Type B pancreatic cell (in vitro differentiated cells): ENCODE results near the gene ADPRHL1. TPM values are rescaled to one million over a fixed set of nuclear protein-coding genes. Genes with fewer than 3 reads are reported as not detected.
A peak's percentile ranks its signal among the peaks of the same experiment; 100 is the strongest.

Source experiments
- DNase-seq: peaks from one replicate; pipeline ENCODE4 v3.0.0; 2021; ENCODE audit warnings: mixed read lengths; ENCODE audit not compliant: unreplicated experiment; ENCODE audit errors: extremely low spot score
- H3K27ac Mint-ChIP-seq: 2 replicates; pipeline ENCODE4 v1.8.0; 2021; ENCODE audit warnings: mild to moderate bottlenecking, mixed read lengths
- H3K27me3 Mint-ChIP-seq: 2 replicates; pipeline ENCODE4 v1.8.0; 2021; ENCODE audit warnings: mixed read lengths
- H3K36me3 Mint-ChIP-seq: 2 replicates; pipeline ENCODE4 v1.8.0; 2021; ENCODE audit warnings: mixed read lengths
- H3K4me1 Mint-ChIP-seq: one replicate; pipeline ENCODE4 v1.8.0; 2021; ENCODE audit warnings: mixed read lengths; ENCODE audit not compliant: unreplicated experiment
- H3K4me3 Mint-ChIP-seq: 2 replicates; pipeline ENCODE4 v1.8.0; 2021; ENCODE audit warnings: mild to moderate bottlenecking, mixed read lengths
- H3K9me3 Mint-ChIP-seq: 2 replicates; pipeline ENCODE4 v1.8.0; 2021; ENCODE audit warnings: mixed read lengths
- total RNA-seq: library from RNA; stranded (reverse); gene quantifications from 2 replicates; pipeline ENCODE4 v1.2.1, GENCODE V29; 2021; ENCODE audit warnings: low replicate concordance
- TF ChIP-seq, protein P1 (sequence below): fragments of 200-600 bp; sonication (generic); conservative IDR thresholded peaks from 2 replicates; pipeline ENCODE4 v1.5.0; 2021; ENCODE audit warnings: antibody characterized with exemption, mild to moderate bottlenecking

ADPRHL1 gene
- total RNA-seq, 1 donor from 2014 or later: 4.1 TPM

DNA sequence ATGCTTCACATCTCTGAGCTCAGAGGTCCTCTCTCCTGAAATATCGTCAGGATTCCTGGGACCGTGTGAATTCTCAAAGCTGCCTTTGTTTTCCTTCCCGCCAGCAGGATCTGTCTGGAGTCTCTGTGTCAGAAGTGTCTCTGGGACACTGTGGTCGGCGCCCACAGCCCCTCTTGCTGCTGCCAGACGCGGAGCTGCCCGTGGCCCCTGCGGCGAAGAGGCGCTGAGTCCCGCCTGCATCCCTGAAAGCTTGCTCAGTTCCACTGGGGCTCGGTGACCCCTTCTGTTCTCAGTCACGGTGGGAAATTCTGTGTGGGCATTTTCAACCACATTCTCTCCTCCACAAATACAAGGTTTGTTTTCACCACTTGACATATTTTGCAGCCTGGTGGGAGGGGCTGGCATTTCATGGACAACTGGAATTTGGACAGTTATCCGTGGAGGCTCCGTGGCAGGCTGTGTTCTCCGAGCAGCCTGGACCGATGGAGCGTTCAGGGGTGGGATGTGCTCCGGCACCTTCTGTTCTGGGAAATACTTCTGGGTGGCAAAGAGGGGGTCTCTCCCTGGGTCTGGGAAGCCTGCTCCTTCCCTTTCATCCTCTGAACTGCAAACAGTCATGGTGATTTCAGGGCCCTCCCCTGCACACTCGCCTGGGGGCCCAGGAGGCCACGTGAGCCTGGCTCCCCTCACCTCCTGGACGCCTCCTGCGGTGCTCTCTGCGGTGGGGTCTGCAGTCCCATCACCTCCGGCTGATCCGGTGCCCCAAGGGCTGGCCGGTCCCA, 46.8 kb downstream of the ADPRHL1 start:
- TF ChIP-seq, protein P1, sequence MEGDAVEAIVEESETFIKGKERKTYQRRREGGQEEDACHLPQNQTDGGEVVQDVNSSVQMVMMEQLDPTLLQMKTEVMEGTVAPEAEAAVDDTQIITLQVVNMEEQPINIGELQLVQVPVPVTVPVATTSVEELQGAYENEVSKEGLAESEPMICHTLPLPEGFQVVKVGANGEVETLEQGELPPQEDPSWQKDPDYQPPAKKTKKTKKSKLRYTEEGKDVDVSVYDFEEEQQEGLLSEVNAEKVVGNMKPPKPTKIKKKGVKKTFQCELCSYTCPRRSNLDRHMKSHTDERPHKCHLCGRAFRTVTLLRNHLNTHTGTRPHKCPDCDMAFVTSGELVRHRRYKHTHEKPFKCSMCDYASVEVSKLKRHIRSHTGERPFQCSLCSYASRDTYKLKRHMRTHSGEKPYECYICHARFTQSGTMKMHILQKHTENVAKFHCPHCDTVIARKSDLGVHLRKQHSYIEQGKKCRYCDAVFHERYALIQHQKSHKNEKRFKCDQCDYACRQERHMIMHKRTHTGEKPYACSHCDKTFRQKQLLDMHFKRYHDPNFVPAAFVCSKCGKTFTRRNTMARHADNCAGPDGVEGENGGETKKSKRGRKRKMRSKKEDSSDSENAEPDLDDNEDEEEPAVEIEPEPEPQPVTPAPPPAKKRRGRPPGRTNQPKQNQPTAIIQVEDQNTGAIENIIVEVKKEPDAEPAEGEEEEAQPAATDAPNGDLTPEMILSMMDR: no peak
- no peak overlapping the region for H3K4me3 Mint-ChIP-seq
- no peaks in the 10 kb centered on the region for H3K36me3 Mint-ChIP-seq
- H3K4me1 Mint-ChIP-seq: peaks cover 7% of the 10 kb centered on the region
- H3K27me3 Mint-ChIP-seq: no peaks in the 10 kb centered on the region
- no peaks in the 10 kb centered on the region for H3K9me3 Mint-ChIP-seq
- DNase-seq: peak; percentile 70
- no peak overlapping the region for H3K27ac Mint-ChIP-seq

DNA sequence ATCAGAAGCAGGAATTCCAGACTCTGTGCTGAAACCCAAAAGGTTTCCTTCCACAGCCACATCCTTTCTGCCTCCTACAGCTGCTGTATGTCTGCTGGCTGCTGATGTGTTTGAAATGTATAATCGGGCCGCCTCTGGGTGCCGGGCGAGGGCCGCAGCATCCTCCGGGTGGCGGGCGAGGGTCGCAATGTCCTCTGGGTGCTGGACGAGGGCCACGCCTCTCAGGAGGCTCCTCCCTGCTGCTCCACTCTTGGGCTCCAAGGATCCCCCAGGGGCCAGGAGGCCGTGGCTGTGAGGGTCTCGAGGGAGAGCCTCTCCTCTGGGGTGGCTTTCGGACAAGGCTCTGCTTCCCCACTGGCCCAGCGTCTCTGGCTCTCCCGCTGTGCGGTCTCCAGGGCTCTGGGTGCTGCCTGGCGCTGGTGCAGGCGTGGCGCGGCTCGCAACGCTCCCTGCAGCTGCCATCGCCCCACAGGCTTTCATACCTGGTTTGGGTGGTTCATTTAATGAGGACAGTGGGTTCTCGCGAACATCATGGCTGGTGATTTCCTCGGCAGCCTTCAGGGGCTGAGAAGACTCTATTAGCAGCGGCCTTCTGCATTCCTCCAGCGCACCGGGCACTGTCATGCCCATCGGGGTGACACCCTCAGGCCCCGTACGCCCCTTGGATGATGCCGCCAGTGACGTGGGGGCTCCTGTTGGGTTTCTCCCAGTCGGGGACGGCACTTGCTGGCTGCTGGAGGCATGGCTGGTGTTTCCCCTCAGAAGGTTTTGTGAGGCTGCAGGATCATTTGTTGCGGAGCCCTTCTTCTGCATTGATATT, 47.6 kb downstream of the ADPRHL1 start:
- DNase-seq: peak; percentile 64
- no peaks in the 10 kb centered on the region for H3K9me3 Mint-ChIP-seq
- TF ChIP-seq, protein P1: no peak

DNA sequence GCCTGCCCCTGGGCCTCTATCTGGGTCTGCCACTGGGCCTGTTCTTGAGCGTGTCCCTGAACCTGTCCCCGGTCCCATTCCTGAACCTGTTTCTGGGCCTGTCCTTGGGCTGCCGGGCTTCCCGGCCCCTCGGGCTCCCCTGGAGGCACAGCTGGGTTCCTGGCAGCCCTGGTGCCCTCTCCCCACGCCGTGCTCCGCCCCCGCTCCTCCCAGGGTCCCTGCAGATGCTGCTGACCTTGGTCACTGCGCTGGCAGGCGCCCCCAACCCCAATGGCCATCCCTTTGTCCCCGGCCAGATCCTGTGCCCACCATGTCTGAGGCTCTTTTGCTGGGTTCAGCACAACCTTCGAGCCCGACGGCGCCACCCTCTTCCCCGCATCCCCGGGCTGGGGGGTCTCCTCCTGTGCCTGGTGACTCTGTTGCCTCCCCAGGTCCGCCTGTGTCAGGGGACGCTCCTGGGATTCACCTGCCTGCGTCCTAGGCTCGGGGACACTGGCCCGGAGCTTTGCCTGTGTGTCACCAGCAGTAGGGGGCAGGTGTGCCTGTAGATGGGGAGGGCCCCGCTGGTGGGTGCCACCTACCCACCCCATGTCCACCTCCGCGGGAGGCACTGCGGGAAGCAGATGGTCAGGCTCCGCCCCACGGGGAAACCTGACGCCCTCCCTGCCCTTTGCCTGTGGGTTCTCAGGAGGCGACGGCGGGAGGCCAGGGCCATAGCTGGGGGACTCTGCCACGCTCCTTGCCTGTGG, 48.4 kb downstream of the ADPRHL1 start:
- no peak overlapping the region for H3K4me3 Mint-ChIP-seq
- H3K27ac Mint-ChIP-seq: no peak overlapping the region
- DNase-seq: peak; percentile 69
- no peaks in the 10 kb centered on the region for H3K4me1 Mint-ChIP-seq
- H3K9me3 Mint-ChIP-seq: no peaks in the 10 kb centered on the region
- H3K27me3 Mint-ChIP-seq: no peaks in the 10 kb centered on the region
- H3K36me3 Mint-ChIP-seq: no peaks in the 10 kb centered on the region
- TF ChIP-seq, protein P1: no peak

More for the DNA sequence above, 47.6 kb downstream of the ADPRHL1 start:
- no peak overlapping the region for H3K4me3 Mint-ChIP-seq
- H3K4me1 Mint-ChIP-seq: no peaks in the 10 kb centered on the region
- no peaks in the 10 kb centered on the region for H3K27me3 Mint-ChIP-seq
- H3K27ac Mint-ChIP-seq: no peak overlapping the region
- H3K36me3 Mint-ChIP-seq: no peaks in the 10 kb centered on the region

DNA sequence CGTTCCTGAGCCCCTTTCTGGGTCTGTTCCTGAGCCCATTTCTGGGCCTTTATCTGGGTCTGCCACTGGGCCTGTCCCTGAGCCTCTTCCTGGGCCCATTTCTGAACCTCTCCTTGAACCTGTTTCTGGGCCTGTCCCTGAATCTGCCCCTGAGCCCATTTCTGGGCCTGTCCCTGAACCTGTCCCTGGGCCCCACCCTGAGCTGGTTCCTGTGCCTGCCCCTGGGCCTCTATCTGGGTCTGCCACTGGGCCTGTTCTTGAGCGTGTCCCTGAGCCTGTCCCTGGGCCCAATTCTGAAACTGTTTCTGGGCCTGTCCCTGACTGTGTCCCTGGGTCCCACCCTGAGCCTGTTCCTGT, 48.9 kb downstream of the ADPRHL1 start:
- no peak overlapping the region for H3K4me3 Mint-ChIP-seq
- H3K9me3 Mint-ChIP-seq: no peaks in the 10 kb centered on the region
- H3K27me3 Mint-ChIP-seq: no peaks in the 10 kb centered on the region
- no peak overlapping the region for H3K27ac Mint-ChIP-seq
- H3K4me1 Mint-ChIP-seq: peaks cover 4% of the 10 kb centered on the region
- TF ChIP-seq, protein P1: no peak
- no peak for DNase-seq
- no peaks in the 10 kb centered on the region for H3K36me3 Mint-ChIP-seq

DNA sequence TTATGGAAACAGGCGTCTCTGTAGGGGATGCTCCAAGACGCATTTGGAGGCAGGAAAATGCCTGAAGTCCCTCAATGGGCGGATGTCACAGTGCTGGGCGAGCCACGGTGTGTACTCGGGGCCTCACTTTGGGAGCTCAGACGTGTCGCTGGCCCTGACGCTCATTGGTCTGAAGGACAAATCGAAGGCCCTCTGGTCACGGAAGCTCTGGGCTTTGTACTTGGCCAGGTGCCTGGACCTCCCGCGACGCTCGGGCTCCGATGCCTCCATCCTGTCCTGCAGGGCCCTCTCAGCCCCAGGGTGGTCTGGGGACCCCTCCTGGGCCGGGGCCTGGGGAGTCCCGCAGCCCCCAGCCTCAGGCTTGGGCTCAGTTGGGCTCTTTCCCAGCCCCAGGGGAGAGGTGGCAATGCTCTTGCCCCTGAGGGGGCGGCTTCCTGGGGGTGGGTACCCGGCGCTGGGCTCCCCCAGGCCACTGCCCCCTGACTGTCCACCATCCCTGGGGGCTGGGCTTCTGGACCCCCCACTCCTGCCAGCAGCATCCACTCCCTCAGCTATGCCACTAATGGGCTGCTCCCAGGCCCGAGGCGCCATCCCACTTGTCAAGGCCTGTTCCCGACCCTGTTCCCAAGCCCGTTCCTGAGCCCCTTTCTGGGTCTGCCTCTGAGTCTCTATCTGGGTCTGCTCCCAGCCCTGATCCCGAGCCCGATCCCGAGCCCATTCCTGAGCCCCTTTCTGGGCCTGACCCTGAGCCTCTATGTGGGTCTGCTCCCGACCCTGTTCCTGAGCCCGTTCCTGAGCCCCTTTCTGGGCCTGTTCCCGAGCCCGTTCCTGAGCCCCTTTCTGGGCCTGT, 49.8 kb downstream of the ADPRHL1 start:
- H3K27ac Mint-ChIP-seq: no peak overlapping the region

More for the DNA sequence above, 49.8 kb downstream of the ADPRHL1 start:
- DNase-seq: peak; percentile 70
- Mint-ChIP-seq H3K27me3 (no peaks in the 10 kb centered on the region), H3K9me3 (no peaks in the 10 kb centered on the region), H3K4me1 (peaks cover 6% of the 10 kb centered on the region), H3K36me3 (no peaks in the 10 kb centered on the region), H3K4me3 (no peak overlapping the region)
- TF ChIP-seq, protein P1: no peak
